Nephron (organoid): ENCODE measurements around the gene DDX11.
A peak's percentile ranks its signal among the peaks of the same experiment; 100 is the strongest.
"Not testable (repeated sequence)": the region's sequence is repeated elsewhere in the genome, so short reads cannot be mapped to it uniquely, and the experiment has no call there.

Experiments used
- H3K27ac Mint-ChIP-seq, 3 experiments: 2 replicates each; pipeline ENCODE4 v1.8.0; 2020; ENCODE audit warnings: mixed read lengths in 3 of 3, mild to moderate bottlenecking in 2 of 3, moderate library complexity in 1 of 3
- H3K27me3 Mint-ChIP-seq: 2 replicates; pipeline ENCODE4 v1.8.0; 2021; ENCODE audit warnings: low read depth, mild to moderate bottlenecking, moderate library complexity, mixed read lengths
- H3K36me3 Mint-ChIP-seq: 2 replicates; pipeline ENCODE4 v1.8.0; 2020; ENCODE audit warnings: low read depth, mixed read lengths
- H3K4me1 Mint-ChIP-seq: 2 replicates; pipeline ENCODE4 v1.8.0; 2020; ENCODE audit warnings: mixed read lengths
- H3K4me3 Mint-ChIP-seq, 3 experiments: 2 replicates each; pipeline ENCODE4 v1.8.0; 2020; ENCODE audit warnings: mild to moderate bottlenecking in 3 of 3, mixed read lengths in 3 of 3, moderate library complexity in 2 of 3
- H3K9me3 Mint-ChIP-seq: 2 replicates; pipeline ENCODE4 v1.8.0; 2020; ENCODE audit warnings: mixed read lengths

DDX11 gene

DNA sequence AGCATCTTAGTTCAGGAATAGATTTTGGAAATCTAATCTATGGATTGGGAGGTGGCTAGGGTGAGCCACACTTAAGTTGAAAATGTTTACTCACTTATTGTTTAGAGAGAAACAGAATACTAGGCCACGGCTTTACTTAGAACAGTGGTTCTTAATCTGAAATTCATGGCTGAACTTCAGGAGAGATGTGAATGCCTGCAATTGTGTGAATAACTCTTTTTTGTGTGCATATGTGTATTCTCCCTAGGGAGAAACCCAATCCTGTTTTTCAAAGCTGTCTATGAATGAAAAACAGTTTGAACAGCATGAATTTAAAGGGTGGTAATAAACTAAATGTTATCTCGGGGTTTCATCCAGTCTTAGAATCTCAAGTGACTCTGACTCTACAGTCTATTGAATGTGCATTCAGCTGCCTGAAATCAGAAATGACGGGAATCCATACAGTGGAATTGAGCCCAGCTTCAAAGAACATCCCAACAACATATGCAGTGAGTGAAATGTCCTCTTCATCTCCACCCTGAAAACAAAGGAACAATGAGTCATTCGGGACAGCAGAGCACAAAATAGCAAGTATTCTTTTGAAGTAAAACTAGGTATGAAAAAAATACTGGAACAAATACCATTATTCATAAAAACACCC, 53.7 kb downstream of the DDX11 start:
- H3K4me1 Mint-ChIP-seq: peaks cover 17% of the 10 kb centered on the region
- not testable (repeated sequence) for H3K36me3 Mint-ChIP-seq, H3K9me3 Mint-ChIP-seq, H3K4me3 Mint-ChIP-seq, H3K27me3 Mint-ChIP-seq
- peak overlapping the region in 1 of 3 experiments; percentile 49 for H3K27ac Mint-ChIP-seq

DNA sequence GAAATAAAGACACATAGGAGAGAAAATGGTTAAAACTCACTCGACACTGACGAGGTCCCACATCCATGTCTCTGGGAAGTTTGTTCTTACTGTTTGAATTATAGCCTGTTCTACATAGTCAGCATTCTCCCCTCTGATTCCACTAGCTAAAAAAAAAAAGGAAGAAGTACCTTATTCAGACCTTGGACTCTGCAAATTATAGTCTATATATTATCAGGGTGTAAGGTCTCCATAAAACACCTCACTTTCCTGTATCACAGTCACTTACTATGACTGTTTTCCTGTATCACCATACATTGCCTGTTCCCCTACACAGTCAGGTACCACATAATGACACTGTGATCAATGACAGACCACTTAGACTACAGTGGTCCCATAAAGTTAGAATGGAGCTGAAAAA, 62.9 kb downstream of the DDX11 start:
- H3K9me3 Mint-ChIP-seq, H3K27me3 Mint-ChIP-seq, H3K36me3 Mint-ChIP-seq: not testable (repeated sequence)

DNA sequence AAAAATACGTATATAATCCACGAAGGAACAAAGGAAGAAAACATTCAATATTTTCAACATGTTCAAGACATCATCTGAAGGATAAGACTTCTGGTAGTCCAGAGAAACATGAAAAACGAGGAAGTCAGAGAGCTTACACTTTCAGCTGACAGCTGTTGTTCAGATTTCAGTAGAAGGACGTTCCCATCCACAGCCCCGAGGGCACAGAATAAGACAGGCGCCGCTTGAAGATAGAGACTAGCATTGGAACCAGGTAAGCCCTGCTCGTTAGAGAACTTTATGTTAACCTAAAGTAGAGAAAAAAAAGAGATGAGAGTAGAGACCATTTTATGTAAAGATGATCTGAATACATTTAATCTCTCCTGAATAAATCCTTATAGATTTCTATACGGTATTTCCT, 71.1 kb downstream of the DDX11 start:
- not testable (repeated sequence) for H3K4me3 Mint-ChIP-seq, H3K9me3 Mint-ChIP-seq, H3K36me3 Mint-ChIP-seq, H3K27me3 Mint-ChIP-seq, H3K4me1 Mint-ChIP-seq, H3K27ac Mint-ChIP-seq

More for the DNA sequence above, 62.9 kb downstream of the DDX11 start:
- H3K27ac Mint-ChIP-seq, H3K4me3 Mint-ChIP-seq, H3K4me1 Mint-ChIP-seq: not testable (repeated sequence)

DNA sequence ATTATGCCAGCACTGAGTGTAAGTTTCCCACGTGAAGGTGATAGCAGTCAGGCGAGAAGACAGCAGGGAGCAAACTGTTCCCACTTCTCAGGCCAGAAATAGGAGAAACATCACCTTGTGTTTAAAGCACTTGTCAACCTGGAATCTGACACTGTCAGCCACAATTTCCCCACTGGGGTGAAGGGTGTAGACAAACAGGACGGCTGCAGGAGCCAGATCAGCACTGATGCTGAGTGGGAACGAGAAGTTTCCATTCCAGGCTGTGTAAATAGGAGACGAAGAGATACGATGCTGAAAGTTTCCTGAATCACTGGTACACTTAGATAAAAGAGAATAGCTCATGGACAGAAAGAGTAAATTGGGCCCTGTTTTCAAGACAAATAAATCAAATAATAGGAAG, 71.6 kb downstream of the DDX11 start:
- not testable (repeated sequence) for H3K4me1 Mint-ChIP-seq, H3K27me3 Mint-ChIP-seq, H3K9me3 Mint-ChIP-seq, H3K4me3 Mint-ChIP-seq, H3K27ac Mint-ChIP-seq, H3K36me3 Mint-ChIP-seq

DNA sequence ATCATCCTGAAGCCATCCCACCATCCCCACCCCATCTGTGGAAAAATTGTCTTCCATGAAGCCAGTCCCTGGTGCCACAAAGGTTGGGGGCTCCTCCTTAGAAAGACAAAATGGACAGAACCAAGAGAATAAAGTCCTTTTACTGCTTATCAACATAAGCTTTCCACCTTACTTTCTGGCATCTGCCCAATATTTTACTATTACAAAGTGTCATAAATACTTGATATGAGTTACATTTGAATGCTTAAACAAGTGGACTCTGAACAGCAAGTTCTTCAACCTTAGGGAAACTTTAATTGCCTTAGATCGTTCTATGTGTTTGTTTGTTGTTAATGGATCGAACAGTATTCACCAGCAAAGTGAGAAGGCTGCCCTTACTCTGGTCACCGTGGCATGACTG, 73.8 kb downstream of the DDX11 start:
- H3K27me3 Mint-ChIP-seq, H3K4me1 Mint-ChIP-seq, H3K36me3 Mint-ChIP-seq, H3K27ac Mint-ChIP-seq, H3K4me3 Mint-ChIP-seq, H3K9me3 Mint-ChIP-seq: not testable (repeated sequence)

DNA sequence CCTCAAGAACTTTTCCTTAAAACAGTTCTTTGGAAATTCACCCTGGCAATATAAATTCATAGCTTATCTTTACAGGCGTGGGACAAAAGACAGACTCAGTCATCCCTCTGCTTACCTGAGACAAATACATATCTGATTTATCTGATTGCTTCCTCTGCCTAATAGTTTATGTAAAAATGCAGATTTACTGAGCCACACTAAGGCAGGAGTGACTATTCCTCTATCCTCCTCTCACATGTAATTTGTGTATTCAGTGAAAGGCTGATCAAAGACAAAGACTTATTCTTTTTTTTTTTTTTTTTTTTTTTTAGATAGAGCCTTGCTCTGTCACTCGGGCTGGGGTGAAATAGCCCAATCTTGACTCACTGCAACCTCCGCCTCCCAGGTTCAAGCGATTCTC, 77.1 kb downstream of the DDX11 start:
- H3K27ac Mint-ChIP-seq, H3K36me3 Mint-ChIP-seq, H3K4me1 Mint-ChIP-seq, H3K27me3 Mint-ChIP-seq, H3K4me3 Mint-ChIP-seq, H3K9me3 Mint-ChIP-seq: not testable (repeated sequence)
